B cell (primary cell): ENCODE data around the gene TUBA8. TPM values are rescaled to one million over a fixed set of nuclear protein-coding genes. Genes with fewer than 3 reads are reported as not detected.

Experiments used
- ATAC-seq: fragments of 200-7000 bp; cut with Tn5 transposase; one replicate; pipeline ENCODE4 v1.10.0; 2021; ENCODE audit warnings: low read depth, mild to moderate bottlenecking, moderate number of reproducible peaks, moderate library complexity
- CTCF ChIA-PET: fragments of 350-600 bp; sonication (Branson Sonifier 250); formaldehyde crosslinking; loops from one replicate; lab custom pipeline; 2021; ENCODE audit warnings: antibody characterized with exemption, inconsistent platforms; lab: Charles Lee
- POLR2A ChIA-PET: fragments of 350-600 bp; sonication (Branson Sonifier 250); formaldehyde crosslinking; loops from one replicate; lab custom pipeline; 2021; ENCODE audit warnings: antibody characterized with exemption; lab: Charles Lee
- DNase-seq: peaks from one replicate; pipeline ENCODE4 v3.0.0; 2013
- H2AFZ ChIP-seq: 2 replicates; pipeline ENCODE4 v1.6.1; 2012; ENCODE audit warnings: mild to moderate bottlenecking, low read depth, low read length; ENCODE audit not compliant: insufficient read depth, poor library complexity, severe bottlenecking
- H3K27ac ChIP-seq, 2 donors: 1 replicate in 1 of 2; 2 replicates in 1 of 2; pipeline ENCODE4 v1.5.1; 2012 to 2013; ENCODE audit warnings: low read length in 2 of 2, mild to moderate bottlenecking in 2 of 2, moderate library complexity in 1 of 2
- H3K27me3 ChIP-seq, 4 experiments: fragments of 200-600 bp in 1 of 4; sonication (generic) in 1 of 4; replicated peaks in 1 of 4; 1 replicate in 2 of 4; 2 replicates in 2 of 4; pipeline versions ENCODE4 v1.6.1 to v1.7.0; 2013 to 2016; ENCODE audit warnings: low read length in 3 of 4, mild to moderate bottlenecking in 2 of 4, mixed read lengths in 1 of 4, moderate library complexity in 1 of 4; ENCODE audit not compliant: insufficient read depth in 4 of 4, control insufficient read depth in 3 of 4; ENCODE audit errors: control extremely low read depth in 1 of 4
- H3K36me3 ChIP-seq, 2 experiments: replicated peaks in 1 of 2; 1 replicate in 1 of 2; 2 replicates in 1 of 2; pipeline versions ENCODE4 v1.6.1 to v1.7.1; 2013; ENCODE audit warnings: low read length in 1 of 2; ENCODE audit not compliant: insufficient read depth in 2 of 2, control insufficient read depth in 1 of 2; ENCODE audit errors: control extremely low read depth in 1 of 2, extremely low read depth in 1 of 2
- H3K4me1 ChIP-seq, 2 donors: fragments of 200-600 bp in 1 of 2; sonication (generic) in 1 of 2; 1 replicate in 1 of 2; 2 replicates in 1 of 2; pipeline versions ENCODE4 v1.5.1 to v1.6.1; 2013 to 2017; ENCODE audit warnings: low read length in 2 of 2; ENCODE audit not compliant: control insufficient read depth in 2 of 2, insufficient read depth in 2 of 2
- H3K4me2 ChIP-seq: replicated peaks from 2 replicates; pipeline ENCODE3; 2012; ENCODE audit warnings: mild to moderate bottlenecking, low read depth, low read length; ENCODE audit not compliant: poor library complexity, severe bottlenecking
- H3K4me3 ChIP-seq, 5 experiments: fragments of 200-600 bp in 1 of 5; sonication (generic) in 1 of 5; 1 replicate in 3 of 5; 2 replicates in 2 of 5; pipeline versions ENCODE4 v1.5.1 to v1.7.0; 2011 to 2016; ENCODE audit warnings: low read length in 4 of 5, mild to moderate bottlenecking in 4 of 5, low read depth in 2 of 5, control low read depth in 1 of 5, moderate library complexity in 1 of 5; ENCODE audit not compliant: insufficient read depth in 1 of 5; ENCODE audit errors: control extremely low read depth in 1 of 5, extremely low read depth in 1 of 5
- H3K79me2 ChIP-seq: fragments of 200-600 bp; sonication (generic); one replicate; pipeline ENCODE4 v1.6.0; 2016; ENCODE audit warnings: low read length; ENCODE audit not compliant: control insufficient read depth, insufficient read depth
- H3K9ac ChIP-seq: fragments of 200-600 bp; sonication (generic); 2 replicates; pipeline ENCODE4 v1.6.1; 2017; ENCODE audit warnings: mild to moderate bottlenecking, low read length, moderate library complexity
- H3K9me3 ChIP-seq, 3 donors: one replicate each; pipeline versions ENCODE4 v1.6.1 to v1.7.1; 2013; ENCODE audit warnings: low read length in 2 of 3; ENCODE audit not compliant: control insufficient read depth in 2 of 3, insufficient read depth in 1 of 3; ENCODE audit errors: control extremely low read depth in 1 of 3
- H4K20me1 ChIP-seq: 2 replicates; pipeline ENCODE4 v1.6.0; 2012; ENCODE audit warnings: mild to moderate bottlenecking, low read length; ENCODE audit not compliant: insufficient read depth, control insufficient read depth, poor library complexity, severe bottlenecking
- H3K27ac Mint-ChIP-seq: one replicate; pipeline ENCODE4 v1.8.0; 2021; ENCODE audit warnings: mixed read lengths
- H3K27me3 Mint-ChIP-seq: one replicate; pipeline ENCODE4 v1.8.0; 2021; ENCODE audit warnings: mixed read lengths
- H3K4me1 Mint-ChIP-seq: one replicate; pipeline ENCODE4 v1.8.0; 2021; ENCODE audit warnings: mixed read lengths
- H3K4me3 Mint-ChIP-seq: one replicate; pipeline ENCODE4 v1.8.0; 2021; ENCODE audit warnings: mixed read lengths
- H3K9me3 Mint-ChIP-seq: one replicate; pipeline ENCODE4 v1.8.0; 2022; ENCODE audit warnings: mixed read lengths; ENCODE audit not compliant: insufficient read depth
- CTCF ChIP-seq: fragments of 200-600 bp; IDR thresholded peaks from one replicate; pipeline ENCODE4 v1.8.0; 2022; ENCODE audit warnings: antibody characterized with exemption, mild to moderate bottlenecking
- EZH2 ChIP-seq: IDR thresholded peaks from 2 replicates; pipeline ENCODE4 v1.6.1; 2012; ENCODE audit warnings: borderline replicate concordance, low read depth, mild to moderate bottlenecking, moderate library complexity, low read length; ENCODE audit not compliant: insufficient read depth, poor library complexity, severe bottlenecking
- whole genome bisulfite sequencing: methylation state at CpG from one replicate; pipeline ENCODE4 v1.1.5; 2013; ENCODE audit warnings: missing lambda C conversion rate; ENCODE audit not compliant: insufficient coverage; 5-methylcytosine and 5-hydroxymethylcytosine counted together
- intact Hi-C: fragments of 100-400 bp; cut with micrococcal nuclease; formaldehyde crosslinking; loops from one replicate; pipeline ENCODE4 v1.10.0; 2022
- polyA plus RNA-seq: library from polyadenylated mRNA; depleted of rRNA; stranded (reverse); fragments of >200 nt; gene quantifications from 2 replicates; pipeline ENCODE4 v1.2.3, GENCODE V29; 2012
- total RNA-seq, 2 donors: library from RNA; stranded (reverse); fragments of 120-200 nt in 1 of 2; gene quantifications; 1 replicate in 1 of 2; 2 replicates in 1 of 2; pipeline versions ENCODE4 v1.2.3 to v1.2.4, GENCODE V29; 2013 to 2022

The TUBA8 gene
- total and polyA plus RNA-seq, 2 donors (not counting 1 experiment from before 2014, with no cell fraction given) = 1.8 to 3.4 TPM

DNA sequence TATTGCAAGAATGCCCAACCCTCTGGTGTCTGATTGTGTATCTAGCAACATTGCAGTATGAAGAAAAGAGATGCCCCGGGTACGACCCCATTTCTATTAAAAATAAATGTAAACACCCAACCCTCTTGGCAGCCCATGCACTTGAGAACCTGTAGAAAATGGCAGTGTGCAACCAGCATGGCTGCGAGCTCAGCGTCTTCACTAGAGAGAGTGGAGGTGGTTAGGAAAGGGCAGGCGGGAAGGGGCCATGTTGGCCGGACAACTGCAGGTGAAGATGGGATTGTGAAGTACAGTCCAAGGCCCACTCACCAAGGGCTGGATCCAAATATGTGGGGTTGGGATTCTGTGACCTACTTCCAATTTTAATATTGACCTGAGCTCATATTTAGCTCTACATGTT, 16.9 kb upstream of the TUBA8 start:
- DNase-seq (no peak), ATAC-seq (no peak)
- Histone ChIP-seq H3K9ac (no peak overlapping the region), H3K27me3 (no peaks in the 10 kb centered on the region), H3K79me2 (no peaks in the 10 kb centered on the region), H2AFZ (no peak overlapping the region), H3K4me1 (no peaks in the 10 kb centered on the region), H3K4me3 (no peak overlapping the region), H3K36me3 (peaks cover 0 to 11% of the 10 kb centered on the region in 2 experiments), H3K27ac (no peak overlapping the region), H3K9me3 (no peaks in the 10 kb centered on the region), H3K4me2 (no peak overlapping the region), H4K20me1 (no peaks in the 10 kb centered on the region)
- no peak for TF ChIP-seq EZH2
- no peak for TF ChIP-seq CTCF
- 100% methylated on average over 4 of the region's 6 CpGs for WGBS
- no peaks in the 10 kb centered on the region for H3K27me3 Mint-ChIP-seq
- H3K9me3 Mint-ChIP-seq = no peaks in the 10 kb centered on the region
- intact Hi-C loops = no loop called here
- H3K4me1 Mint-ChIP-seq = peaks cover 18% of the 10 kb centered on the region
- CTCF ChIA-PET = no interaction called here
- no peak overlapping the region for H3K4me3 Mint-ChIP-seq
- no peak overlapping the region for H3K27ac Mint-ChIP-seq
- POLR2A ChIA-PET = no interaction called here

GRCh38 chr22:18095101-18095805, 15.4 kb upstream of the TUBA8 start:
- H3K27ac Mint-ChIP-seq = no peak overlapping the region
- Histone ChIP-seq H3K79me2 (no peaks in the 10 kb centered on the region), H3K27me3 (no peaks in the 10 kb centered on the region), H3K4me2 (no peak overlapping the region), H3K9me3 (no peaks in the 10 kb centered on the region), H4K20me1 (no peaks in the 10 kb centered on the region), H2AFZ (no peak overlapping the region), H3K9ac (no peak overlapping the region), H3K4me1 (no peaks in the 10 kb centered on the region), H3K27ac (no peak overlapping the region), H3K36me3 (peaks cover 2 to 3% of the 10 kb centered on the region in 2 experiments), H3K4me3 (no peak overlapping the region)
- TF ChIP-seq CTCF (no peak), EZH2 (no peak)
- no peaks in the 10 kb centered on the region for H3K9me3 Mint-ChIP-seq
- DNase-seq (no peak), ATAC-seq (no peak)
- no peaks in the 10 kb centered on the region for H3K27me3 Mint-ChIP-seq
- H3K4me3 Mint-ChIP-seq = no peak overlapping the region
- CTCF ChIA-PET = interaction anchor here (0.6 kb wide), 1 partner anchor 266 kb away, joined by 3 read pairs; no protein-coding TSS in a partner anchor
- WGBS = 95% methylated on average over 4 of the region's 8 CpGs
- POLR2A ChIA-PET = no interaction called here
- peaks cover 16% of the 10 kb centered on the region for H3K4me1 Mint-ChIP-seq
- intact Hi-C loops = no loop called here
